ENCODE measurements around the gene RUNX2.

GRCh38 chr6:45420083-45420908, 92.2 kb downstream of the RUNX2 start:
- TF ChIP-seq JUND (IDR thresholded peaks at IDR 0.05; ENCODE audit: borderline replicate concordance, low read depth, low read length) (no peak), JUND (tag; IDR thresholded peaks at IDR 0.05; ENCODE audit: borderline replicate concordance, low read depth, low read length) (no peak), CTCF (IDR thresholded peaks at IDR 0.05 in 2 of 3, conservative IDR thresholded peaks at IDR 0.05 in 1 of 3; ENCODE audit: insufficient read depth in 2 of 3, low read depth in 1 of 3, low read length in 3 of 3) (no peak), ZFP36 (IDR thresholded peaks at IDR 0.05; ENCODE audit: low read depth, low read length, partially characterized antibody) (no peak), EHMT2 (IDR thresholded peaks at IDR 0.05) (no peak), FOXJ3 (CRISPR knock-in tag; IDR thresholded peaks at IDR 0.05) (no peak)

Data from K562 (cell line).